Heart left ventricle (tissue), 16 donors: ENCODE data around the gene ISG15. TPM values are rescaled to one million over a fixed set of nuclear protein-coding genes. Genes with fewer than 3 reads are reported as not detected.
"Not testable (repeated sequence)": the region's sequence is repeated elsewhere in the genome, so short reads cannot be mapped to it uniquely, and the experiment has no call there.

ENCODE experiments used
- ATAC-seq, 4 donors: fragments of 200-7000 bp; cut with Tn5 transposase; one replicate each; pipeline ENCODE4 v1.9.1; 2020 to 2022; ENCODE audit warnings: moderate library complexity in 4 of 4, mild to moderate bottlenecking in 3 of 4, moderate number of reproducible peaks in 1 of 4
- DNase-seq, 5 donors: peaks; one replicate each; pipeline ENCODE4 v3.0.0-alpha.2; 2020
- H3K27ac ChIP-seq, 12 donors: fragments of 200-600 bp; sonication (generic) in 4 of 12; one replicate each; pipeline versions ENCODE4 v1.5.0 to v1.8.0; 2016 to 2022; ENCODE audit warnings: mild to moderate bottlenecking in 2 of 12
- H3K27me3 ChIP-seq, 9 donors: fragments of 200-600 bp; sonication (generic) in 2 of 9; one replicate each; pipeline versions ENCODE4 v1.5.1 to v1.8.0; 2016 to 2022; ENCODE audit warnings: mild to moderate bottlenecking in 3 of 9
- H3K36me3 ChIP-seq, 9 donors: fragments of 200-600 bp; sonication (generic) in 2 of 9; one replicate each; pipeline versions ENCODE4 v1.5.0 to v1.8.0; 2018 to 2022; ENCODE audit warnings: mild to moderate bottlenecking in 2 of 9
- H3K4me1 ChIP-seq, 12 donors: fragments of 200-600 bp; sonication (generic) in 4 of 12; one replicate each; pipeline versions ENCODE4 v1.5.0 to v1.8.0; 2016 to 2022; ENCODE audit warnings: mild to moderate bottlenecking in 3 of 12
- H3K4me3 ChIP-seq, 12 donors: fragments of 200-600 bp; sonication (generic) in 4 of 12; one replicate each; pipeline versions ENCODE4 v1.5.0 to v1.8.0; 2017 to 2022; ENCODE audit warnings: mild to moderate bottlenecking in 9 of 12, moderate library complexity in 4 of 12
- H3K9me3 ChIP-seq, 12 donors: fragments of 200-600 bp; sonication (generic) in 4 of 12; one replicate each; pipeline versions ENCODE4 v1.5.0 to v1.8.0; 2016 to 2022; ENCODE audit warnings: mild to moderate bottlenecking in 1 of 12
- POLR2A ChIP-seq, 2 donors: fragments of 450-650 bp; IDR thresholded peaks; one replicate each; pipeline ENCODE4 v1.6.1; 2017; ENCODE audit warnings: antibody characterized with exemption in 2 of 2, mild to moderate bottlenecking in 2 of 2, moderate library complexity in 2 of 2
- WGBS, 4 donors: extraction: QIAGEN DNeasy Blood & Tissue Kit in 2 of 4; methylation state at CpG; one replicate each; pipeline versions ENCODE4 v1.1.5 to v1.1.7; 2013 to 2018; 5-methylcytosine and 5-hydroxymethylcytosine counted together
- intact Hi-C, 10 donors: fragments of 100-400 bp; cut with DNase I; formaldehyde crosslinking; loops; one replicate each; pipeline versions ENCODE4 v1.11.1 to v1.14.2; 2022
- polyA plus RNA-seq, 2 donors: library from polyadenylated mRNA; stranded (reverse); fragments of 200-250 nt; gene quantifications; one replicate each; pipeline ENCODE4 v1.2.3, GENCODE V29; 2013
- total RNA-seq, 9 donors: library from RNA; depleted of rRNA in 2 of 9; stranded (reverse); fragments of >200 nt in 2 of 9; fragmentation: NEBNext Ultra II Directional in 3 of 9; extraction: Animal tissue kit (Norgen Biotek cat#: 25700) in 3 of 9; gene quantifications; one replicate each; pipeline versions ENCODE4 v1.1.0 to v1.2.4, GENCODE V29; 2016 to 2023
- TF ChIP-seq, protein P1 (sequence below), 12 donors: fragments of 200-600 bp; sonication (generic) in 4 of 12; IDR thresholded peaks; one replicate each; pipeline versions ENCODE4 v1.5.0 to v1.8.0; 2018 to 2022; ENCODE audit warnings: antibody characterized with exemption in 12 of 12, mild to moderate bottlenecking in 5 of 12
- donor health status: ischemic (EF 13 %, LVEDD 7.1; RV severe dilation, severe dysfunction).
- donor health status: healthy with polysubstance abuse.
- donor health status: DM: no; HTN: yes; CAD: no.
- donor health status: DM: no; HTN: no; CAD: no.
- donor health status: ischemic (EF 25% LVEDD 6.9; RV normal size, moderate dysfunction).
- donor health status: ischemic (EF 25% LVEDD 5.7; RV mildly dilated, moderate dysfunction).
- donor health status: healthy.
- donor health status: DM: yes; HTN: yes; CAD: no.
- donor health status: ischemic (EF 35%, LVEDD 5.7; RV mildly dilated, moderate dysfunction).
- donor health status: nonischemic (EF 11% LVEDD 7.7; RV severe dilation, severe dysfunction).
- donor health status: DM: yes; HTN: yes; CAD: no.
- donor health status: PGD.
- donor health status: ischemic (EF 29% LVEDD 5.4; RV normal size, mild dysfunction).
- donor health status: nonischemic (EF 23%, LVEDD 6.1; RV moderate dilation, normal function).

The ISG15 gene
- total and polyA plus RNA-seq, 11 donors = 17.0 to 189 (median 34.4) TPM

DNA sequence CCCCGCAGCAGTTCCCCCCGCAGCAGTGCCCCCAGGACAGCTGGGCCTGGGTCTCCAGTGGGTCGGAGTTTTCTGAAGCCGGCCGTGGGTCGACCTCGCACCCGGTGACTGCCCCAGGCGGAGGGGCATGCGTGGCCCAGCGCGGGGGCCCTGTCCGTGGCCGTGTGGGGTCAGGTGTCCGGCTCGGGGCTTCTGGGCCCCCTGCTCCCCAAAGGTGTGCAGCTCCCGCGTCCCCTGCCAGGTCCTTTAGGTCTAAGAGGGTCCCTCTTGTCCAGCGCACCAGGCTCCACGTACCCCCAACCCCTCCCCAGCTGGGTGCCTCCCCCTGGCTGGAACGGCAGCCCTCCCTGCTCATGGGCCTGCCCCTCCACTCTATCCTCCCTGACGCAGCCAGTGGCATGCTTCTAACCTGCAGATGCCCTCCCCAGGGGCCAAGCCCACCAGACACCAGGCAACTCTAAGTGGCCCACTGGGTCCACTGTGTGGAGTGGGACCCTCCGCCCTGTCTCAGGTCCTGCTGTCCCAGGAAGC is 7.5 kb upstream of the ISG15 start:
- H3K4me3 ChIP-seq = no peak overlapping the region
- H3K36me3 ChIP-seq = peaks cover 0 to 4% (median 0%) of the 10 kb centered on the region in 9 donors
- 53 to 79% (median 58%) methylated on average over 2 to 23 of the region's 23 CpGs for WGBS, 4 donors
- no peaks in the 10 kb centered on the region for H3K9me3 ChIP-seq
- intact Hi-C loops = no loop called here
- no peak for ATAC-seq
- DNase-seq = peak in 2 of 5 donors; percentile 27 to 58
- TF ChIP-seq, protein P1, sequence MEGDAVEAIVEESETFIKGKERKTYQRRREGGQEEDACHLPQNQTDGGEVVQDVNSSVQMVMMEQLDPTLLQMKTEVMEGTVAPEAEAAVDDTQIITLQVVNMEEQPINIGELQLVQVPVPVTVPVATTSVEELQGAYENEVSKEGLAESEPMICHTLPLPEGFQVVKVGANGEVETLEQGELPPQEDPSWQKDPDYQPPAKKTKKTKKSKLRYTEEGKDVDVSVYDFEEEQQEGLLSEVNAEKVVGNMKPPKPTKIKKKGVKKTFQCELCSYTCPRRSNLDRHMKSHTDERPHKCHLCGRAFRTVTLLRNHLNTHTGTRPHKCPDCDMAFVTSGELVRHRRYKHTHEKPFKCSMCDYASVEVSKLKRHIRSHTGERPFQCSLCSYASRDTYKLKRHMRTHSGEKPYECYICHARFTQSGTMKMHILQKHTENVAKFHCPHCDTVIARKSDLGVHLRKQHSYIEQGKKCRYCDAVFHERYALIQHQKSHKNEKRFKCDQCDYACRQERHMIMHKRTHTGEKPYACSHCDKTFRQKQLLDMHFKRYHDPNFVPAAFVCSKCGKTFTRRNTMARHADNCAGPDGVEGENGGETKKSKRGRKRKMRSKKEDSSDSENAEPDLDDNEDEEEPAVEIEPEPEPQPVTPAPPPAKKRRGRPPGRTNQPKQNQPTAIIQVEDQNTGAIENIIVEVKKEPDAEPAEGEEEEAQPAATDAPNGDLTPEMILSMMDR (IDR thresholded peaks at IDR 0.05) = no peak
- no peak for TF ChIP-seq POLR2A (IDR thresholded peaks at IDR 0.05)
- peaks cover 0 to 31% (median 0%) of the 10 kb centered on the region in 9 donors for H3K27me3 ChIP-seq
- H3K4me1 ChIP-seq = peaks cover 10 to 38% (median 25%) of the 10 kb centered on the region in 12 donors
- peak overlapping the region in 2 of 12 donors; percentile 31 to 54 for H3K27ac ChIP-seq

DNA sequence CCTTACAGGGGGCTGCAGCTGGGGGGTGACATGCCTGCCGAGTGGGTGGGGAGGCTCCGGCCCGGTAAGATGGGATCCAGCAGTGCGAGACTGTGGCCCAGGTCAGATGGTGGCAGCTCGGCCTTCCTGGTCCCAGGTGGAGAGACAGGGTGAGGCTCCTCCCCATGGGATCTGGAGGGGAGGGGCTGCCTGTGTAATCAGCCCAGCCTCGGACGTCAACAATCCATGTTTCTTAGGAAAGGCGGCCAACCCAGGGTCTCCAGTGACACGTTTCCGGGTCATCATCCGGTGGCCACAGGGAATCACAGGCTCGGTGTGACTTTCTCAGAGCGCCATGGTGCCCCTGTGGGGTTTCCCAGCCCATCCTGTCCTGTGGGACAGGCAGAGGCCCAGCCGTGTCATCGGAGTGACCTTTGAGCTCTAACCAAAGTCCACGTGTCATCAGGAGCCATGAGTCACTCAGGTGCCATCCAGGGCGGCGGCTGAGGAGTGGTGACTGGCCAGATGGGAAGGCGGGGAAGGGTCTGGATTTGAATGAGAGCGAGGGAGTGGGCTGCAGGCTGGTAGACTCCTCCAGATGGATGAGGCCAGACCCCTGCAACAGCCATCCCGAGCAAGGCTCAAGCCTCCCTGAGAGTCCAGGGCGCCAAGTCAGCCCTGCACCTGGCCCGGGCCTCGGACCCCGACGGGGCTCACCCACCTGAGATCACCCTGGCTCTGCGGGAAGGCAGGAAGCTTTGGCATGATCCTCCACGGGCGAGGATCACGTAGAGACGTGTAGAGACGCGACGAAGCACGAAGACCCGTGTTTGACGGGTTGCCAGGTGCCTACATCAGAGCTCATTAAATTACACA is 6.8 kb upstream of the ISG15 start:
- ATAC-seq (no peak), DNase-seq (peak in 4 of 5 donors; percentile 18 to 40 (median 32))
- Histone ChIP-seq H3K9me3 (no peaks in the 10 kb centered on the region), H3K4me3 (no peak overlapping the region), H3K27me3 (peaks cover 0 to 24% (median 0%) of the 10 kb centered on the region in 9 donors), H3K36me3 (peaks cover 0 to 4% (median 0%) of the 10 kb centered on the region in 9 donors), H3K4me1 (peaks cover 9 to 31% (median 21%) of the 10 kb centered on the region in 12 donors), H3K27ac (no peak overlapping the region)
- WGBS, 4 donors = 79 to 87% (median 84%) methylated on average over 28 to 37 of the region's 37 CpGs
- TF ChIP-seq, protein P1 (IDR thresholded peaks at IDR 0.05) = no peak
- no peak for TF ChIP-seq POLR2A (IDR thresholded peaks at IDR 0.05)
- intact Hi-C loops = no loop called here

DNA sequence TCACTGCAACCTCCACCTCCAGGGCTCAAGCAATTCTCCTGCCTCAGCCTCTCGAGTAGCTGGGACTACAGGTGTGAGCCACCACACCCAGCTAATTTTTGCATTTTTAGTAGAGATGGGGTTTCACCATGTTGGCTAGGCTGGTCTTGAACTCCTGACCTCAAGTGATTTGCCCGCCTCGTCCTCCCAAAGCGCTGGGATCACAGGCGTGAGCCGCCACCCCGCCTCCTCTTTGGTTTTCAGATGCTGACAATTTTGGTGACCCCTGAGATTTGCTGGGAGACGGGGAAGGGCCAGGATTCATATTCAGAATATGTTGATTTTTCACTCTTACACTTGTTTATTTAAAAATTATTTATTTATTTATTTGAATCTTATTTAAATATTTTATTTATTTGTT is 3.2 kb upstream of the ISG15 start:
- H3K27ac ChIP-seq, H3K27me3 ChIP-seq, H3K36me3 ChIP-seq, ATAC-seq, intact Hi-C loops, H3K9me3 ChIP-seq, H3K4me3 ChIP-seq: not testable (repeated sequence)
- DNase-seq = peak in 1 of 5 donors; percentile 28
- H3K4me1 ChIP-seq = peaks cover 8 to 34% (median 24%) of the 10 kb centered on the region in 12 donors
- 90 to 97% (median 93%) methylated on average over 8 of the region's 8 CpGs for WGBS, 4 donors

DNA sequence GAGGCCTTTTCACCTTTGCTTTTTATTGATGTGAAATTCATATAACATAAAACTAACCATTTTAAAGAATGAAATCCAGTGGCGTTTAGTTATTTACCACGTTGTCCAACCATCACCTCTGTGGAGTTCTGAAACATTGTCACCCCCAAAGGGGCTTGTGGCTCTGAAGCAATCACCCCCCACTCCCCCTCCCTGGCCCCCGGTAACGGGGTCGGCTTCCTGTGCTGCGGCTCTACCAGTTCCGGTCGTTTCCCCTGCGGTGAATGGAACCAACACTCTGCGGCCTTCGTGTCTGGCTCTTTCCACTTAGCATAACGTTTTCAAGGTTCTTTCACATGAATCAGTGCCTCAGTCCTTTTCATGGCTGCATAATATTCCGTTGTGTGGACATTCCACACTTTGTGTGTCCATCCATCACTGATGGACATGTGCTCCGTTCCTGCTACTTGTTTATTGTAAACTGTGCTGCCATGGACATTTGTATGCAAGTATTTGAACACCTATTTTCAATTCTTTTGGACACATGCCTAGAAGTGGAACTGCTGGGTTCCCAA is 1.8 kb upstream of the ISG15 start:
- H3K4me1 ChIP-seq = peaks cover 0 to 27% (median 17%) of the 10 kb centered on the region in 12 donors
- peak in 2 of 5 donors; percentile 13 to 48 for DNase-seq
- H3K36me3 ChIP-seq = no peaks in the 10 kb centered on the region
- H3K27ac ChIP-seq = no peak overlapping the region
- WGBS, 4 donors = 83 to 87% (median 85%) methylated on average over 14 of the region's 14 CpGs
- no peak for ATAC-seq
- no peaks in the 10 kb centered on the region for H3K27me3 ChIP-seq
- H3K4me3 ChIP-seq = no peak overlapping the region
- H3K9me3 ChIP-seq = no peaks in the 10 kb centered on the region
- no peak for TF ChIP-seq POLR2A (IDR thresholded peaks at IDR 0.05)
- intact Hi-C loops = no loop called here

DNA sequence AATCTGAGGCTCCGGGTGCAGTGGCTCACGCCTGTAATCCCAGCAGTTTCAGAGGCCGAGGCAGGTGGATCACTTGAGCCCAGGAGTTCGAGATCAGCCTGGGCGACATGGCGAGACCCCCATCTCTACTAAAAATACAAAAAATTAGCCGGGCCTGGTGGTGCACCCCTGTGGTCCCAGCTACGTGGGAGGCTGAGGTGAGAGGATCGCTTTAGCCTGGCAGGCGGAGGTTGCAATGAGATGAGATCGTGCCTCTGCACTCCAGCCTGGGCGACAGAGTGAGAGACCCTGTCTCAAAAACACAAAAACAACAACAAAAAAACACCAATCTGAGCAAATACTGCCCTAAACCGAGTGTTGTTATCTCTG is 577 bp upstream of the ISG15 start:
- H3K9me3 ChIP-seq, ATAC-seq, H3K27me3 ChIP-seq, H3K36me3 ChIP-seq, intact Hi-C loops: not testable (repeated sequence)
- peak in 3 of 5 donors; percentile 13 to 25 (median 25) for DNase-seq
- 58 to 65% (median 62%) methylated on average over 13 of the region's 13 CpGs for WGBS, 4 donors
- H3K27ac ChIP-seq = peak overlapping the region; percentile 29 to 97 (median 92)
- peaks cover 0 to 27% (median 17%) of the 10 kb centered on the region in 12 donors for H3K4me1 ChIP-seq
- peak overlapping the region; percentile 43 to 92 (median 74) for H3K4me3 ChIP-seq
